ENCODE results near the gene PSMD2. TPM values are rescaled to one million over a fixed set of nuclear protein-coding genes. Genes with fewer than 3 reads are reported as not detected.

The PSMD2 gene
- total and polyA plus RNA-seq, 8 donors: 73.0 to 239 (median 126) TPM

- H3K36me3 ChIP-seq: peaks cover 0 to 19% (median 15%) of the 10 kb centered on the region in 4 donors
- H3K27ac ChIP-seq: no peak overlapping the region
- no peak for TF ChIP-seq EP300 (IDR thresholded peaks at IDR 0.05)
- TF ChIP-seq, protein P1, sequence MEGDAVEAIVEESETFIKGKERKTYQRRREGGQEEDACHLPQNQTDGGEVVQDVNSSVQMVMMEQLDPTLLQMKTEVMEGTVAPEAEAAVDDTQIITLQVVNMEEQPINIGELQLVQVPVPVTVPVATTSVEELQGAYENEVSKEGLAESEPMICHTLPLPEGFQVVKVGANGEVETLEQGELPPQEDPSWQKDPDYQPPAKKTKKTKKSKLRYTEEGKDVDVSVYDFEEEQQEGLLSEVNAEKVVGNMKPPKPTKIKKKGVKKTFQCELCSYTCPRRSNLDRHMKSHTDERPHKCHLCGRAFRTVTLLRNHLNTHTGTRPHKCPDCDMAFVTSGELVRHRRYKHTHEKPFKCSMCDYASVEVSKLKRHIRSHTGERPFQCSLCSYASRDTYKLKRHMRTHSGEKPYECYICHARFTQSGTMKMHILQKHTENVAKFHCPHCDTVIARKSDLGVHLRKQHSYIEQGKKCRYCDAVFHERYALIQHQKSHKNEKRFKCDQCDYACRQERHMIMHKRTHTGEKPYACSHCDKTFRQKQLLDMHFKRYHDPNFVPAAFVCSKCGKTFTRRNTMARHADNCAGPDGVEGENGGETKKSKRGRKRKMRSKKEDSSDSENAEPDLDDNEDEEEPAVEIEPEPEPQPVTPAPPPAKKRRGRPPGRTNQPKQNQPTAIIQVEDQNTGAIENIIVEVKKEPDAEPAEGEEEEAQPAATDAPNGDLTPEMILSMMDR (IDR thresholded peaks at IDR 0.05): no peak
- no peak for TF ChIP-seq POLR2AphosphoS5 (IDR thresholded peaks at IDR 0.05)
- no peak for TF ChIP-seq POLR2A (IDR thresholded peaks at IDR 0.05)
- no peaks in the 10 kb centered on the region for H3K9me3 ChIP-seq
- H3K27me3 ChIP-seq: no peaks in the 10 kb centered on the region
- H3K4me3 ChIP-seq: no peak overlapping the region
- no peak for DNase-seq
- WGBS, 5 donors: 96 to 98% (median 96%) methylated on average over 6 of the region's 6 CpGs
- peaks cover 5 to 34% (median 23%) of the 10 kb centered on the region in 4 donors for H3K4me1 ChIP-seq
- intact Hi-C loops (cut with DNase I; ENCODE audit: low total_unique reads): loop anchor here (10.0 kb wide), 1 partner anchor 46 kb away; no protein-coding TSS in a partner anchor
Observed at GRCh38 chr3:184350618-184351017, 51.6 kb downstream of the PSMD2 start.

DNA sequence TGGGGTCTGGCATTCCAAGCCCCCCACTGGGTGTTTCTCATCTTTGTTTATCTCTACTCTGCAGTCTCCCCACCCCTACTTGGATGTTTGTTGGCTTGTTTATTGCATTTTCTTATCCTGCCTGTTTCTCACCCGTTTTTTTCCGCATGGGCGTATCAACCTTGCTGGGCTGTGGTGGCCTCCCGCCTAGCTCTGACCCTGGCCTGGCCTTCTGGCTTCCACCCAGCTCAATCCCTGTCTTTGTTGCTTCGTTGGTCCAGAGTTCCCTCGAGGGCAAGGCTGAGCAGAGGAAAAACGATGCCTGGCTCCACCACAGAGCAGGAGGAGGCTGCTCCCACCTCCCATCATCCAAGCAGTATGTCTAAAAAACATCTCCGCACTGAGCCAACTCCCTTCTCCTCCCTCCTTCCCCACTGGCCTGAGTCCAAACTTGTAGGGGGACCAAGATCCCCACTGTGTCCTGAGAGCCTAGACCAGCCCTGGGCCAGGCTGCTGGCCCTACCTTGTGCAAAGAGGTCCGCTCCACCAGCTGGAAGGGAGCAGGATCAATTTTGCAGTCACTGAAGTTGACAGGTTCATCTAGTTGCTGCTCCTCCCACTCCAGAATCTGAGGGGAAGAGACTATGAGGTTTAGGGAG, 52.6 kb downstream of the PSMD2 start:
- TF ChIP-seq POLR2A (IDR thresholded peaks at IDR 0.05): no peak
- TF ChIP-seq, protein P1 (IDR thresholded peaks at IDR 0.05): no peak
- no peak for TF ChIP-seq EP300 (IDR thresholded peaks at IDR 0.05)
- TF ChIP-seq POLR2AphosphoS5 (IDR thresholded peaks at IDR 0.05): no peak
- H3K27ac ChIP-seq: peak overlapping the region in 1 of 5 donors; percentile 7
- no peak overlapping the region for H3K4me3 ChIP-seq
- intact Hi-C loops (cut with DNase I; ENCODE audit: low total_unique reads): loop anchor here (10.0 kb wide), 1 partner anchor 47 kb away; no protein-coding TSS in a partner anchor
- H3K27me3 ChIP-seq: no peaks in the 10 kb centered on the region
- H3K9me3 ChIP-seq: no peaks in the 10 kb centered on the region
- WGBS, 5 donors: 38 to 52% (median 42%) methylated on average over 8 to 9 of the region's 9 CpGs
- H3K36me3 ChIP-seq: peaks cover 0 to 27% (median 11%) of the 10 kb centered on the region in 4 donors
- H3K4me1 ChIP-seq: peaks cover 5 to 33% (median 20%) of the 10 kb centered on the region in 4 donors
- no peak for DNase-seq

DNA sequence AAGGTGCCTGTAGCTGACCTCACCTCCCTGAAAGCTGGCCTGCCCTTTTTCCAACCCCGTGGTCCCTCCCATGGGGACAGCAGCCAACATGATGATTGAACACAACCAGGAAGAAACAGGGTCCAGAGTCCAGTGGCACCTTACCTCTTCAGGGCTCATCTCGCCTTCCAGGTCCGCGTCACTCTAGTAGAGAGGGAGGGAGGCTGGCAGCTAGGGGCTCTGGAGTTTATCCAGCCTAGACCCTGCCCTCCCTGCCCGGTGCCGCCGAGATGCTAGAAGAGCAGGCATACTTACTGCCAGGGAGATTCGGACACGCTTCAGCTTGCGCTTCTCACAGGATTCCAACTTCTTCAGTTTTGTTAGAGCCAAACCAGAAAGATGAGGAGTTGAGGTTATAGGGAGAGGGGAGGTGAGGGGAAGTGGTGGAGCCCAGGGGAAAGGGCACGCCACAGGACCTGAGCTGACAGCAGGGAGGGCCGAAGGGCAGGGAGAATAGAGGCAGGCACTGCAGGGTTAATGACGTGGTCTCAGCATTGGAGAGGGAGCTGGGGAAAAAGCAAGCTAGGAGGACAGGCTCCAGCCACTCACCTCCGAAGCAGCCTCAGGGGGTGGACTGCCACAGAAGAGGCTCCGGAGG, 53.2 kb downstream of the PSMD2 start:
- no peaks in the 10 kb centered on the region for H3K9me3 ChIP-seq
- H3K27ac ChIP-seq: peak overlapping the region in 4 of 5 donors; percentile 0 to 20 (median 14)
- no peak for TF ChIP-seq POLR2A (IDR thresholded peaks at IDR 0.05)
- peak in 1 of 3 donors; percentile 47 for TF ChIP-seq POLR2AphosphoS5 (IDR thresholded peaks at IDR 0.05)
- no peak overlapping the region for H3K4me3 ChIP-seq
- intact Hi-C loops (cut with DNase I; ENCODE audit: low total_unique reads): loop anchor here (10.0 kb wide), 1 partner anchor 47 kb away; no protein-coding TSS in a partner anchor
- H3K27me3 ChIP-seq: no peaks in the 10 kb centered on the region
- 51 to 70% (median 56%) methylated on average over 10 to 15 of the region's 15 CpGs for WGBS, 5 donors
- H3K4me1 ChIP-seq: peaks cover 5 to 33% (median 20%) of the 10 kb centered on the region in 4 donors
- peak; percentile 78 to 81 for DNase-seq
- H3K36me3 ChIP-seq: peaks cover 0 to 33% (median 15%) of the 10 kb centered on the region in 4 donors

DNA sequence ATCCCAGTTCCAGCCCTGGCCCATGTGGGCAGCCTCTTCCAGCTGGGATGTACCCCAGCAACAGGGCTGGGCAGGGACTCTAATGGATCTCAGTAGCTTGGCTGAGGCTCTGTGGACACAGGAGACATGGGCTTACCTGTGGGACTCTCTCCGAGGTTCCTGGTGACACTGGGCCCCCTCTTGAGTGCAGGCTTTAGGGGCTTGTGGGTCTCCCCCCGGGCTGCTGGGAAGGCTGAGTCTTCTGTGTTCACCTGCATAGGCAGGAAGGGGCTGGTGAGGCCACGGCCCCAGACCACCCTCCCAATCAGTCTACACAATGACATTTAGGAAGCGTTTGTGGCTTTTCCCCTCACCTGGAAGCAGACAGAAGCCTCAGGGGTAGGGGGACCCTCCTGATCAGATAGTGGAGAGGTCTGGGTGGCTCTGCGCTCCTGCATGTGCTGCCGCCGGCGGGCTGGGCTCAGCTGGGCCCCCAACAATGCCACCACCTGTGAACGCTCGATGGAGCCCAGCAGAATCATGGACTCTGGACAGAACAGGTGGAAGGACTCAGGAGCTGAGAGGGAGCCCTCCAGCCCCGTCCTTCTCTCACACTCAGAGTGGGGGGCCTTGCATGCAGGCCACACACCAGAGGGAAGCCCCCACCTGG, 54.0 kb downstream of the PSMD2 start:
- Histone ChIP-seq H3K27me3 (no peaks in the 10 kb centered on the region), H3K4me1 (peaks cover 5 to 26% (median 19%) of the 10 kb centered on the region in 4 donors), H3K27ac (no peak overlapping the region), H3K4me3 (no peak overlapping the region), H3K9me3 (no peaks in the 10 kb centered on the region), H3K36me3 (peaks cover 0 to 40% (median 20%) of the 10 kb centered on the region in 4 donors)
- intact Hi-C loops (cut with DNase I; ENCODE audit: low total_unique reads): loop anchor here (10.0 kb wide), 1 partner anchor 48 kb away; no protein-coding TSS in a partner anchor
- no peak for TF ChIP-seq EP300 (IDR thresholded peaks at IDR 0.05)
- TF ChIP-seq POLR2A (IDR thresholded peaks at IDR 0.05): no peak
- TF ChIP-seq, protein P1 (IDR thresholded peaks at IDR 0.05): no peak
- TF ChIP-seq POLR2AphosphoS5 (IDR thresholded peaks at IDR 0.05): no peak
- no peak for DNase-seq
- 67 to 93% (median 88%) methylated on average over 4 to 11 of the region's 11 CpGs for WGBS, 5 donors

Measured in stomach (tissue), 9 donors.